OCI-M1 (cell line): ENCODE measurements around the gene TXNL4A.
A peak's percentile ranks its signal among the peaks of the same experiment; 100 is the strongest.
"Not testable (repeated sequence)": the region's sequence is repeated elsewhere in the genome, so short reads cannot be mapped to it uniquely, and the experiment has no call there.

Experiments
- DNase-seq: peaks from one replicate; lab custom pipeline; 2025; lab: John Stamatoyannopoulos, UW

The TXNL4A gene

GRCh38 chr18:79988451-79989194 is at the start of gene TXNL4A:
Gene TXNL4A (minus strand): TSS chr18:79988563. CDS start chr18:79988392, 171 bp downstream.
- peak; percentile 92 for DNase-seq

GRCh38 chr18:80037300-80037699 is 48.9 kb upstream of the TXNL4A start:
- DNase-seq = no peak

- peak; percentile 21 for DNase-seq
Observed at GRCh38 chr18:80035997-80036396, 47.6 kb upstream of the TXNL4A start.

- DNase-seq = peak; percentile 52
Observed at GRCh38 chr18:80034852-80035406, 46.6 kb upstream of the TXNL4A start.

GRCh38 chr18:80034068-80034851 is 45.9 kb upstream of the TXNL4A start, which contains the start of gene RBFA:
Gene RBFA (plus strand): TSS chr18:80034434. CDS start chr18:80034496, 62 bp downstream.
- peak; percentile 100 for DNase-seq

- no peak for DNase-seq
Observed at GRCh38 chr18:80033181-80034067, 45.1 kb upstream of the TXNL4A start.

GRCh38 chr18:80029690-80030089 is 41.3 kb upstream of the TXNL4A start:
- DNase-seq = peak; percentile 37

- DNase-seq = not testable (repeated sequence)
Observed at GRCh38 chr18:80027719-80028118, 39.4 kb upstream of the TXNL4A start.

- no peak for DNase-seq
Observed at GRCh38 chr18:80026363-80026762, 38.0 kb upstream of the TXNL4A start.

- peak; percentile 54 for DNase-seq
Observed at GRCh38 chr18:80023173-80023572, 34.8 kb upstream of the TXNL4A start.

GRCh38 chr18:80022613-80023012 is 34.2 kb upstream of the TXNL4A start:
- peak; percentile 59 for DNase-seq

- no peak for DNase-seq
Observed at GRCh38 chr18:80012714-80013113, 24.4 kb upstream of the TXNL4A start.

- DNase-seq = peak; percentile 22
Observed at GRCh38 chr18:80011496-80012137, 23.3 kb upstream of the TXNL4A start.

- DNase-seq = no peak
Observed at GRCh38 chr18:80010551-80010906, 22.2 kb upstream of the TXNL4A start.

GRCh38 chr18:80009661-80010550 is 21.5 kb upstream of the TXNL4A start:
- DNase-seq = no peak

GRCh38 chr18:80006724-80007123 is 18.4 kb upstream of the TXNL4A start:
- no peak for DNase-seq

GRCh38 chr18:80004600-80005342 is 16.4 kb upstream of the TXNL4A start:
- DNase-seq = no peak

GRCh38 chr18:80002468-80002867 is 14.1 kb upstream of the TXNL4A start:
- no peak for DNase-seq

GRCh38 chr18:80000877-80001276 is 12.5 kb upstream of the TXNL4A start:
- DNase-seq = no peak

- not testable (repeated sequence) for DNase-seq
Observed at GRCh38 chr18:79999701-80000100, 11.3 kb upstream of the TXNL4A start.
